ENCODE data around the gene KLHL3.

GRCh38 chr5:137668637-137669036, 67.3 kb downstream of the KLHL3 start:
- TF ChIP-seq CTCF (IDR thresholded peaks at IDR 0.05) (no peak), POLR2A (IDR thresholded peaks at IDR 0.05) (no peak), EP300 (IDR thresholded peaks at IDR 0.05; ENCODE audit: low read depth) (no peak)

Measured in transverse colon (tissue), 3 donors.